Mucosa of descending colon (tissue), 3 donors: Measurements from ENCODE around the gene KRTAP9-1. TPM values are rescaled to one million over a fixed set of nuclear protein-coding genes. Genes with fewer than 3 reads are reported as not detected.
"Not testable (repeated sequence)": the region's sequence is repeated elsewhere in the genome, so short reads cannot be mapped to it uniquely, and the experiment has no call there.

Experiments used
- ATAC-seq: fragments of 200-7000 bp; cut with Tn5 transposase; one replicate; pipeline ENCODE4 v1.9.1; 2020; ENCODE audit warnings: mild to moderate bottlenecking, moderate library complexity
- DNase-seq, 3 donors: peaks; one replicate each; pipeline ENCODE4 v3.0.0-alpha.2; 2020
- H3K36me3 ChIP-seq: fragments of 200-600 bp; one replicate; pipeline ENCODE4 v1.8.0; 2021; ENCODE audit warnings: low read depth, mild to moderate bottlenecking
- H3K4me1 ChIP-seq: fragments of 200-600 bp; one replicate; pipeline ENCODE4 v1.8.0; 2021; ENCODE audit warnings: low read depth, mild to moderate bottlenecking
- H3K4me3 ChIP-seq: fragments of 200-600 bp; one replicate; pipeline ENCODE4 v1.8.0; 2021; ENCODE audit warnings: mild to moderate bottlenecking
- H3K9me3 ChIP-seq: fragments of 200-600 bp; one replicate; pipeline ENCODE4 v1.8.0; 2021; ENCODE audit warnings: mild to moderate bottlenecking
- intact Hi-C, 2 donors: fragments of 100-400 bp; cut with DNase I in 1 of 2; cut with micrococcal nuclease in 1 of 2; formaldehyde crosslinking; loops; one replicate each; pipeline versions ENCODE4 v1.11.0 to v1.11.1; 2022; cut with DNase I, micrococcal nuclease
- total RNA-seq, 3 donors: library from RNA; stranded (reverse); fragmentation: NEBNext Ultra II Directional in 2 of 3; extraction: Animal tissue kit (Norgen Biotek cat#: 25700) in 2 of 3; gene quantifications; one replicate each; pipeline versions ENCODE4 v1.2.1 to v1.2.4, GENCODE V29; 2021 to 2023
- TF ChIP-seq, protein P1 (sequence below): fragments of 200-600 bp; IDR thresholded peaks from one replicate; pipeline ENCODE4 v1.8.0; 2022; ENCODE audit warnings: antibody characterized with exemption, mild to moderate bottlenecking
- donor health status: DM: no; HTN: no; CAD: no; lungs with moderate emphysema.
- donor health status: DM: no; HTN: no; CAD: no.
- donor health status: DM: no; HTN: yes; CAD: no.

KRTAP9-1 gene
- total RNA-seq, 3 donors from 2014 or later, result not detected

GRCh38 chr17:41230094-41230493 is 40.4 kb downstream of the KRTAP9-1 start:
- intact Hi-C loops, result no loop called here
- no peak for ATAC-seq
- no peak for DNase-seq
- no peaks in the 10 kb centered on the region for H3K4me1 ChIP-seq
- TF ChIP-seq, protein P1, sequence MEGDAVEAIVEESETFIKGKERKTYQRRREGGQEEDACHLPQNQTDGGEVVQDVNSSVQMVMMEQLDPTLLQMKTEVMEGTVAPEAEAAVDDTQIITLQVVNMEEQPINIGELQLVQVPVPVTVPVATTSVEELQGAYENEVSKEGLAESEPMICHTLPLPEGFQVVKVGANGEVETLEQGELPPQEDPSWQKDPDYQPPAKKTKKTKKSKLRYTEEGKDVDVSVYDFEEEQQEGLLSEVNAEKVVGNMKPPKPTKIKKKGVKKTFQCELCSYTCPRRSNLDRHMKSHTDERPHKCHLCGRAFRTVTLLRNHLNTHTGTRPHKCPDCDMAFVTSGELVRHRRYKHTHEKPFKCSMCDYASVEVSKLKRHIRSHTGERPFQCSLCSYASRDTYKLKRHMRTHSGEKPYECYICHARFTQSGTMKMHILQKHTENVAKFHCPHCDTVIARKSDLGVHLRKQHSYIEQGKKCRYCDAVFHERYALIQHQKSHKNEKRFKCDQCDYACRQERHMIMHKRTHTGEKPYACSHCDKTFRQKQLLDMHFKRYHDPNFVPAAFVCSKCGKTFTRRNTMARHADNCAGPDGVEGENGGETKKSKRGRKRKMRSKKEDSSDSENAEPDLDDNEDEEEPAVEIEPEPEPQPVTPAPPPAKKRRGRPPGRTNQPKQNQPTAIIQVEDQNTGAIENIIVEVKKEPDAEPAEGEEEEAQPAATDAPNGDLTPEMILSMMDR, result no peak
- no peak overlapping the region for H3K4me3 ChIP-seq
- H3K9me3 ChIP-seq, result no peaks in the 10 kb centered on the region
- H3K36me3 ChIP-seq, result no peaks in the 10 kb centered on the region

- no peak overlapping the region for H3K4me3 ChIP-seq
- intact Hi-C loops, result no loop called here
- TF ChIP-seq, protein P1, result no peak
- ATAC-seq, result no peak
- no peaks in the 10 kb centered on the region for H3K36me3 ChIP-seq
- H3K9me3 ChIP-seq, result no peaks in the 10 kb centered on the region
- no peaks in the 10 kb centered on the region for H3K4me1 ChIP-seq
- no peak for DNase-seq
Observed at GRCh38 chr17:41231731-41232130, 42.0 kb downstream of the KRTAP9-1 start.

DNA sequence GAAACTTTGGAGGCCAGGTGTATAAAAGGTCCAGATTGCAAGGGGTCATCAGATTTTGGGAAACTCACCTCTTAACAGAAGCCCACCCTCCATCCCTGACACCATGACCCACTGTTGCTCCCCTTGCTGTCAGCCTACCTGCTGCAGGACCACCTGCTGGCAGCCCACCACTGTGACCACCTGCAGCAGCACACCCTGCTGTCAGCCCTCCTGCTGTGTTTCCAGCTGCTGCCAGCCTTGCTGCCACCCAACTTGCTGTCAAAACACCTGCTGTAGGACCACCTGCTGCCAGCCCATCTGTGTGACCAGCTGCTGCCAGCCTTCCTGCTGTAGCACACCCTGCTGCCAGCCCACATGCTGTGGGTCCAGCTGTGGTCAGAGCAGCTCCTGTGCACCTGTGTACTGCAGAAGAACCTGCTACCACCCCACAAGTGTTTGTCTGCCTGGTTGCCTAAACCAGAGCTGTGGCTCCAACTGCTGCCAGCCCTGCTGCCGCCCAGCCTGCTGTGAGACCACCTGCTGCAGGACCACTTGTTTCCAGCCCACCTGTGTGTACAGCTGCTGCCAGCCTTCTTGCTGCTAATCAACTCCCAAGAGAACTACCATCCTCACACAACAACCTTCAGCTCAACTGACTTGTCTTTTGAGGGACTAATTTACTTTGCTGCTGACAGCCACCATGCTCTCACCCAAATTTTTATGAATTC is 42.9 kb downstream of the KRTAP9-1 start, which contains the start of gene KRTAP9-3:
Gene KRTAP9-3 (plus strand): TSS at position 51 of the 707 bp plus-strand sequence. CDS start 53 bp downstream, at position 104.
- ATAC-seq, DNase-seq, intact Hi-C loops, H3K36me3 ChIP-seq, H3K4me1 ChIP-seq, H3K4me3 ChIP-seq, H3K9me3 ChIP-seq: not testable (repeated sequence)

GRCh38 chr17:41237116-41237515 is 47.4 kb downstream of the KRTAP9-1 start:
- H3K4me1 ChIP-seq, ATAC-seq, H3K36me3 ChIP-seq, H3K4me3 ChIP-seq, H3K9me3 ChIP-seq, intact Hi-C loops, DNase-seq: not testable (repeated sequence)

- H3K4me3 ChIP-seq, H3K9me3 ChIP-seq, ATAC-seq, H3K36me3 ChIP-seq, intact Hi-C loops, DNase-seq, H3K4me1 ChIP-seq: not testable (repeated sequence)
Observed at GRCh38 chr17:41237949-41238437, 48.3 kb downstream of the KRTAP9-1 start, which contains the start of gene KRTAP9-8. TSS of gene KRTAP9-8 (plus strand) at chr17:41237999. CDS start at chr17:41238052, 53 bp downstream.

Other genes starting within 250 kb of the KRTAP9-1 start
- under 1 TPM in 1 of 3 donors, not detected in 2; 0.52 TPM for gene KRT39, start 222.9 kb upstream of the KRTAP9-1 start, total RNA-seq
- gene KRT40, start 205.6 kb upstream of the KRTAP9-1 start, total RNA-seq, result under 1 TPM in 1 of 3 donors, not detected in 2; 0.22 TPM
- not detected for gene KRTAP3-3, start 195.7 kb upstream of the KRTAP9-1 start, total RNA-seq
- not detected for gene KRTAP3-2, start 190.0 kb upstream of the KRTAP9-1 start, total RNA-seq
- not detected for gene KRTAP3-1, start 180.8 kb upstream of the KRTAP9-1 start, total RNA-seq
- not detected for gene KRTAP1-5, start 162.7 kb upstream of the KRTAP9-1 start, total RNA-seq
- gene KRTAP1-4, start 159.7 kb upstream of the KRTAP9-1 start, total RNA-seq, result not detected
- not detected for gene KRTAP1-3, start 155.0 kb upstream of the KRTAP9-1 start, total RNA-seq
- not detected for gene KRTAP1-1, start 148.4 kb upstream of the KRTAP9-1 start, total RNA-seq
- not detected for gene KRTAP2-1, start 142.6 kb upstream of the KRTAP9-1 start, total RNA-seq
- not detected for gene KRTAP2-2, start 134.7 kb upstream of the KRTAP9-1 start, total RNA-seq
- not detected for gene KRTAP2-3, start 129.8 kb upstream of the KRTAP9-1 start, total RNA-seq
- not detected for gene KRTAP2-4, start 124.0 kb upstream of the KRTAP9-1 start, total RNA-seq
- not detected for gene KRTAP4-7, start 105.7 kb upstream of the KRTAP9-1 start, total RNA-seq
- gene KRTAP4-8, start 91.7 kb upstream of the KRTAP9-1 start, total RNA-seq, result not detected
- not detected for gene KRTAP4-16, start 87.7 kb upstream of the KRTAP9-1 start, total RNA-seq
- not detected for gene KRTAP4-9, start 84.5 kb upstream of the KRTAP9-1 start, total RNA-seq
- gene KRTAP4-11, start 71.5 kb upstream of the KRTAP9-1 start, total RNA-seq, result not detected
- gene KRTAP4-12, start 65.7 kb upstream of the KRTAP9-1 start, total RNA-seq, result not detected
- not detected for gene KRTAP4-6, start 49.3 kb upstream of the KRTAP9-1 start, total RNA-seq
- not detected for gene KRTAP4-5, start 40.1 kb upstream of the KRTAP9-1 start, total RNA-seq
- not detected for gene KRTAP4-4, start 29.1 kb upstream of the KRTAP9-1 start, total RNA-seq
- not detected for gene KRTAP4-3, start 21.7 kb upstream of the KRTAP9-1 start, total RNA-seq
- not detected for gene KRTAP4-2, start 11.7 kb upstream of the KRTAP9-1 start, total RNA-seq
- gene KRTAP4-1, start 5.0 kb upstream of the KRTAP9-1 start, total RNA-seq, result under 1 TPM in 1 of 3 donors, not detected in 2; 0.84 TPM
- not detected for gene KRTAP9-2, start 36.8 kb downstream of the KRTAP9-1 start, total RNA-seq
- not detected for gene KRTAP9-3, start 42.6 kb downstream of the KRTAP9-1 start, total RNA-seq
- not detected for gene KRTAP9-8, start 48.1 kb downstream of the KRTAP9-1 start, total RNA-seq
- not detected for gene KRTAP9-4, start 59.8 kb downstream of the KRTAP9-1 start, total RNA-seq
- not detected for gene KRTAP9-9, start 65.5 kb downstream of the KRTAP9-1 start, total RNA-seq
- not detected for gene KRTAP9-6, start 75.5 kb downstream of the KRTAP9-1 start, total RNA-seq
- gene KRTAP9-7, start 85.8 kb downstream of the KRTAP9-1 start, total RNA-seq, result not detected
- not detected for gene KRTAP29-1, start 113.0 kb downstream of the KRTAP9-1 start, total RNA-seq
- gene KRTAP16-1, start 119.4 kb downstream of the KRTAP9-1 start, total RNA-seq, result not detected
- not detected for gene KRTAP17-1, start 125.8 kb downstream of the KRTAP9-1 start, total RNA-seq
- not detected for gene KRT33A, start 160.9 kb downstream of the KRTAP9-1 start, total RNA-seq
- gene KRT33B, start 179.9 kb downstream of the KRTAP9-1 start, total RNA-seq, result not detected
- not detected for gene KRT34, start 192.4 kb downstream of the KRTAP9-1 start, total RNA-seq
- not detected for gene KRT31, start 207.7 kb downstream of the KRTAP9-1 start, total RNA-seq
- gene KRT37, start 234.7 kb downstream of the KRTAP9-1 start, total RNA-seq, result not detected